Neuronal stem cell (in vitro differentiated cells): ENCODE data around the gene NEBL.

Source experiments
- DNase-seq: peaks from one replicate; pipeline ENCODE4 v3.0.0-alpha.2; 2013; ENCODE audit warnings: low spot score
- H2AFZ ChIP-seq: one replicate; pipeline ENCODE4 v1.6.1; 2013; ENCODE audit warnings: mild to moderate bottlenecking, low read length, inconsistent platforms
- H2AK5ac ChIP-seq: 2 replicates; pipeline ENCODE4 v1.6.1; 2013; ENCODE audit warnings: low read depth, mild to moderate bottlenecking, inconsistent platforms, low read length, moderate library complexity, mixed read lengths
- H2BK120ac ChIP-seq: 2 replicates; pipeline ENCODE4 v1.6.1; 2013; ENCODE audit warnings: low read depth, mild to moderate bottlenecking, inconsistent platforms, low read length, moderate library complexity, mixed read lengths
- H2BK12ac ChIP-seq: one replicate; pipeline ENCODE4 v1.6.1; 2013; ENCODE audit warnings: low read length, inconsistent platforms
- H2BK15ac ChIP-seq: 2 replicates; pipeline ENCODE4 v1.6.1; 2013; ENCODE audit warnings: mild to moderate bottlenecking, low read length, inconsistent platforms, mixed read lengths
- H2BK5ac ChIP-seq: one replicate; pipeline ENCODE4 v1.6.1; 2013; ENCODE audit warnings: inconsistent platforms, mild to moderate bottlenecking, low read length, moderate library complexity
- H3K14ac ChIP-seq: one replicate; pipeline ENCODE4 v1.6.1; 2013; ENCODE audit warnings: low read length, inconsistent platforms
- H3K18ac ChIP-seq: 2 replicates; pipeline ENCODE4 v1.6.1; 2013; ENCODE audit warnings: low read length, inconsistent platforms
- H3K23ac ChIP-seq: 2 replicates; pipeline ENCODE4 v1.6.1; 2013; ENCODE audit warnings: low read depth, mild to moderate bottlenecking, mixed read lengths, low read length, inconsistent platforms; ENCODE audit not compliant: poor library complexity
- H3K27ac ChIP-seq: replicated peaks from 3 replicates; pipeline ENCODE4 v1.5.1; 2013; ENCODE audit warnings: low read length, inconsistent platforms
- H3K27me3 ChIP-seq, 3 experiments: 2 replicates each; pipeline ENCODE4 v1.6.1; 2013; ENCODE audit warnings: low read length in 3 of 3, mild to moderate bottlenecking in 2 of 3, inconsistent platforms in 1 of 3, low read depth in 1 of 3, mixed read lengths in 1 of 3, moderate library complexity in 1 of 3; ENCODE audit not compliant: control insufficient read depth in 3 of 3, insufficient read depth in 3 of 3
- H3K36me3 ChIP-seq, 2 donors: replicated peaks in 1 of 2; 2 replicates each; pipeline ENCODE4 v1.6.1; 2013; ENCODE audit warnings: low read length in 2 of 2; ENCODE audit not compliant: control insufficient read depth in 2 of 2, insufficient read depth in 2 of 2
- H3K4ac ChIP-seq: 2 replicates; pipeline ENCODE4 v1.6.1; 2013; ENCODE audit warnings: inconsistent platforms, mild to moderate bottlenecking, low read length, moderate library complexity
- H3K4me1 ChIP-seq, 2 donors: 1 replicate in 1 of 2; 2 replicates in 1 of 2; pipeline ENCODE4 v1.6.1; 2013; ENCODE audit warnings: low read length in 2 of 2, low read depth in 1 of 2; ENCODE audit not compliant: control insufficient read depth in 2 of 2, insufficient read depth in 1 of 2
- H3K4me2 ChIP-seq: one replicate; pipeline ENCODE4 v1.6.1; 2013; ENCODE audit warnings: mild to moderate bottlenecking, low read length, inconsistent platforms; ENCODE audit not compliant: insufficient read depth, poor library complexity, severe bottlenecking
- H3K4me3 ChIP-seq, 2 donors: 2 replicates each; pipeline ENCODE4 v1.5.1; 2013; ENCODE audit warnings: low read length in 2 of 2, mild to moderate bottlenecking in 2 of 2, inconsistent platforms in 1 of 2, moderate library complexity in 1 of 2
- H3K79me1 ChIP-seq: one replicate; pipeline ENCODE4 v1.6.1; 2013; ENCODE audit warnings: low read depth, mild to moderate bottlenecking, inconsistent platforms, low read length, moderate library complexity
- H3K9ac ChIP-seq: one replicate; pipeline ENCODE4 v1.6.1; 2013; ENCODE audit warnings: mild to moderate bottlenecking, low read depth, low read length, inconsistent platforms; ENCODE audit not compliant: poor library complexity
- H3K9me3 ChIP-seq, 2 donors: replicated peaks in 1 of 2; 2 replicates each; pipeline versions ENCODE3 to v1.6.1; 2013; ENCODE audit warnings: low read length in 2 of 2, mild to moderate bottlenecking in 2 of 2, inconsistent platforms in 1 of 2, low read depth in 1 of 2, mixed read lengths in 1 of 2, moderate library complexity in 1 of 2; ENCODE audit not compliant: control insufficient read depth in 2 of 2, insufficient read depth in 1 of 2
- H4K8ac ChIP-seq: one replicate; pipeline ENCODE4 v1.6.1; 2013; ENCODE audit warnings: low read depth, mild to moderate bottlenecking, inconsistent platforms, low read length, moderate library complexity
- H4K91ac ChIP-seq: one replicate; pipeline ENCODE4 v1.6.1; 2013; ENCODE audit warnings: low read length, low read depth, mild to moderate bottlenecking, inconsistent platforms; ENCODE audit not compliant: poor library complexity
- WGBS, 2 donors: extraction: QIAGEN DNeasy Blood & Tissue Kit; methylation state at CpG; one replicate each; pipeline ENCODE4 v1.1.7; 2013; ENCODE audit warnings: missing lambda C conversion rate in 2 of 2, mixed read lengths in 1 of 2; ENCODE audit not compliant: insufficient read length in 2 of 2, insufficient replicate concordance in 1 of 2; ENCODE audit errors: extremely low coverage in 2 of 2; 5-methylcytosine and 5-hydroxymethylcytosine counted together

The NEBL gene

DNA sequence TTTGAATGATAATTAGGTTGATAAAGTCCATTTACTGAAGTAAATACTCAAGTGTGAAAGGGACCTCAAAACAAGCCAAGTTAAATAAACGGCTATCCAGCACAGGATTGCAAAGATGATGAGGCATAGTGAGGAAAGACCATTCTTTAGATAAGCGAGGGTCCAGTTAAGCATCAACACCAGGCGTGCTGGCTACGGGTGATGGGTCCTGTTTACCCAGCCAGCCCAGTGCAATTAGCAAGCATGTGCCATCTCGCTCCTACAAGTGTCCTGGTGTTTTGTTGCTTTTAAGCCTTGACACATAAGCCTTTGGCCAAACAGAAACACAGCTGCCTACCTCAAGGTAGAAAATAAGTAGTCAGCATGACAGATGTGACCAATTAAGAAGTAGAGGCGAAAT is 7.1 kb downstream of the NEBL start:
- no peak overlapping the region for H2BK15ac ChIP-seq
- no CpG with 5 or more reads among the region's 6 CpGs for WGBS, 2 donors
- H4K91ac ChIP-seq, result no peak overlapping the region
- H3K23ac ChIP-seq, result no peak overlapping the region
- no peak overlapping the region for H3K4ac ChIP-seq
- no peak overlapping the region for H3K27ac ChIP-seq
- no peak overlapping the region for H3K9ac ChIP-seq
- no peak overlapping the region for H3K14ac ChIP-seq
- no peak overlapping the region for H2BK5ac ChIP-seq
- H2BK120ac ChIP-seq, result no peak overlapping the region
- no peak overlapping the region for H4K8ac ChIP-seq
- H2AK5ac ChIP-seq, result no peak overlapping the region
- no peak overlapping the region for H3K4me3 ChIP-seq
- H3K27me3 ChIP-seq, result no peaks in the 10 kb centered on the region
- no peaks in the 10 kb centered on the region for H3K9me3 ChIP-seq
- no peaks in the 10 kb centered on the region for H3K79me1 ChIP-seq
- H3K4me1 ChIP-seq, result peaks cover 0 to 13% of the 10 kb centered on the region in 2 donors
- no peak overlapping the region for H3K4me2 ChIP-seq
- H3K18ac ChIP-seq, result no peak overlapping the region
- DNase-seq, result no peak
- no peak overlapping the region for H2AFZ ChIP-seq
- no peak overlapping the region for H2BK12ac ChIP-seq
- no peaks in the 10 kb centered on the region for H3K36me3 ChIP-seq

DNA sequence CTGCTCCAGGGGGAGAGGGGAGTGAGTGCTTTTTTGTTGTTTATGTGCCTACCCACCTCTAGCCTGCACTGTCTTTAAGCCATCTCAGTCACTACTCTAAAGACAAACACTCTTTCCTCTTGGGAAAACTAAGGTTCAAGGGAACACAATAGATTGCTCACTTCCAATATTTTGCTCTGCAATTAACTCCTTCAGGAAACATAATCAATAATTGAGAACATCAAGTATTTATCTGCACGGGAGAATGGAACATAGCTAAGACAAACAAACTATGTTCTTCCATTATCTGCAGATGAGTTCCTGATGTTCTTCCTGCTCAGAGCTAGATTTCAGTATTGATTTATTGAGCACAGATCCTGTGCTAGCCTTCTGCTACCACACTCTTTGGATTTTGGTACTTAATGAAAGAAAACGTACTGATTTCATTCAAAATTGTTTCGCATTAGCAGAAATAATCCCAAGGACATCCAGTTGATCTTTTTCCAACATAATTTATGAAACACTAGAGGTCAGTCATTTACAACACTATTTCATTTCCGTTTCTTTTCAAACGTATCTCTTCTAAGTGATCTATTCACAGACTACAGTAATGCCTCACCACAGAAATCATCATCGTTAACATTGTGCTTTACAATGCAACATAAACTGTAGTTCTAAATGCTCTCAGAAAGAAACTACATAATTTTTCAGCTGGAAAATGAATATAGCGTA is 8.3 kb downstream of the NEBL start:
- Histone ChIP-seq H3K18ac (no peak overlapping the region), H3K9me3 (no peaks in the 10 kb centered on the region), H2AK5ac (no peak overlapping the region)

DNA sequence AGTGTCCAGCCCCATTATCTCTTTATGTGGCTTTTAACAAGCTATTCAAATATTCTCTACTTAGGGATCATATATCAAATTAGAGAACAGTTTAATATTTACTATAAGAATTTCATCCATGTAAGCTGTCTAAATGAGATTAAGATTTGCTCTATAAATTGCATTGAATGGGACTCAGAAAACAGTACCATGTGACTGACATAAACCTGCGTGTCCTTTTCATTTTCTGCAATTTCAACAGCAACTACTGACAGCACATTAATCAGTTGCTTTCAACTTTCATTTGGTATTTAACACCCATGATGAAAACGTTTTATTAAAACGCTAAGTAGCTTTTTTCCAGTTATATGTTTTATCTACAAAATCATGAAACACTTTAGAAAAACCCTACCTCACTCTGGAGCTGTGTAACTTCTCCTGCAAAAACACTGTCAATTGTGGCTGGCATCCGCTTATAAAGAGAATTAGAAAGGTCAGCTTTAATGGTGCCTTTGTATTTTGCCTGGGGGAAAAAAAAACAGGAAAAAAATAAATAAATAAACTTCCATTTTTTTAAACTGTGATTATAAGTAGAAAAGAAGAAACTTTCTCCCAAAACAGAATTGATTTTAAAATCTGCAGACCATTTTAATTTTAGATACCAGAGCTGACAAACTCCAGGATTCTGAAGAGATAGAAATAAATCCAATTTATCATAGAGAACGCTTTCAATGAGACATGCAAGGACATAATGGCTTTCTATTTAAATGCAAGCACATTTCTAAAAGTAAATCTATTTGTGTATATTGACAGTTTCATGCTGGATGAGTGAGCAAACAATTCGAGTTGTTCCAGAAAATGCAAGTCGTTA is 9.2 kb downstream of the NEBL start:
- H2AK5ac ChIP-seq, result no peak overlapping the region
- no peak overlapping the region for H2AFZ ChIP-seq
- no peak overlapping the region for H2BK12ac ChIP-seq
- no peak overlapping the region for H3K23ac ChIP-seq
- DNase-seq, result no peak
- H3K27ac ChIP-seq, result no peak overlapping the region
- no peaks in the 10 kb centered on the region for H3K36me3 ChIP-seq
- WGBS, 2 donors, result no CpG with 5 or more reads among the region's 7 CpGs
- H3K9ac ChIP-seq, result no peak overlapping the region
- H3K4me3 ChIP-seq, result no peak overlapping the region
- no peak overlapping the region for H3K4ac ChIP-seq
- H3K4me1 ChIP-seq, result peaks cover 0 to 15% of the 10 kb centered on the region in 2 donors
- no peak overlapping the region for H4K8ac ChIP-seq
- H3K18ac ChIP-seq, result no peak overlapping the region
- no peak overlapping the region for H4K91ac ChIP-seq
- H2BK15ac ChIP-seq, result no peak overlapping the region
- no peaks in the 10 kb centered on the region for H3K27me3 ChIP-seq
- no peak overlapping the region for H2BK5ac ChIP-seq
- H3K9me3 ChIP-seq, result no peaks in the 10 kb centered on the region
- H2BK120ac ChIP-seq, result no peak overlapping the region
- no peaks in the 10 kb centered on the region for H3K79me1 ChIP-seq
- no peak overlapping the region for H3K14ac ChIP-seq
- no peak overlapping the region for H3K4me2 ChIP-seq

More for the DNA sequence above, 8.3 kb downstream of the NEBL start:
- peaks cover 0 to 15% of the 10 kb centered on the region in 2 donors for H3K4me1 ChIP-seq
- no peak overlapping the region for H2BK12ac ChIP-seq
- no peak overlapping the region for H2BK120ac ChIP-seq
- H3K79me1 ChIP-seq, result no peaks in the 10 kb centered on the region
- H3K27ac ChIP-seq, result no peak overlapping the region
- H3K14ac ChIP-seq, result no peak overlapping the region
- H3K4me3 ChIP-seq, result no peak overlapping the region
- no peaks in the 10 kb centered on the region for H3K36me3 ChIP-seq
- H4K91ac ChIP-seq, result no peak overlapping the region
- no peak overlapping the region for H4K8ac ChIP-seq
- no peak overlapping the region for H3K4me2 ChIP-seq
- H3K9ac ChIP-seq, result no peak overlapping the region
- no peak overlapping the region for H2BK5ac ChIP-seq
- WGBS, 2 donors, result 100% methylated on average over 2 of the region's 7 CpGs; no CpG with 5 or more reads in 1 of the 2 donors
- no peak overlapping the region for H3K4ac ChIP-seq
- no peak for DNase-seq
- H2BK15ac ChIP-seq, result no peak overlapping the region
- no peak overlapping the region for H2AFZ ChIP-seq
- no peak overlapping the region for H3K23ac ChIP-seq
- H3K27me3 ChIP-seq, result no peaks in the 10 kb centered on the region

DNA sequence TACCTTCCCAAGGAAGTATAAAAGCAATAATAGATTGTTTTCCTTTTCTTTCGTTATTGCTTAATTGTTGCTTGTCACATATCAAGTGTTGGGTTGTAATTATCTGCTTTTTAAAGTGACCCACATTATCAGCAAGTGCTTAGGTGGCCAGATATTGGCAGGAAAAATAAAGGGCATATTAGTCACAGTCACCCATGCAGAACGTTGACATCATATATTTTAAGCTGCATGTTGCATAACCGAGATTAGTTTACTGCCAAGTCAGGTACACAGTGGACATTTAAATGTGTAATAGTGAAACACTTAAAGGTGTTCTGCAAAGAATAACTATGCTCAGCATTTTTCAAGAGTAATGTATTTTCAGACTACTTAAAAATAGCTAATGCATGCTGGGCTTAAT is 11.4 kb downstream of the NEBL start:
- Histone ChIP-seq H3K4me2 (no peak overlapping the region), H3K36me3 (no peaks in the 10 kb centered on the region), H2AK5ac (no peak overlapping the region), H3K79me1 (no peaks in the 10 kb centered on the region), H3K4me1 (peaks cover 0 to 10% of the 10 kb centered on the region in 2 donors), H3K4me3 (no peak overlapping the region), H3K23ac (no peak overlapping the region), H2BK120ac (no peak overlapping the region), H2AFZ (no peak overlapping the region), H3K14ac (no peak overlapping the region), H3K27me3 (no peaks in the 10 kb centered on the region), H2BK12ac (no peak overlapping the region), H3K4ac (no peak overlapping the region), H2BK5ac (no peak overlapping the region), H4K8ac (no peak overlapping the region), H3K27ac (no peak overlapping the region), H3K18ac (no peak overlapping the region), H2BK15ac (no peak overlapping the region), H3K9ac (no peak overlapping the region), H4K91ac (no peak overlapping the region), H3K9me3 (no peaks in the 10 kb centered on the region)
- no peak for DNase-seq
- WGBS, 2 donors, result no CpG with 5 or more reads among the region's 3 CpGs
